ENCODE results near the gene ASCL2. TPM values are rescaled to one million over a fixed set of nuclear protein-coding genes. Genes with fewer than 3 reads are reported as not detected.

The ASCL2 gene, protein sequence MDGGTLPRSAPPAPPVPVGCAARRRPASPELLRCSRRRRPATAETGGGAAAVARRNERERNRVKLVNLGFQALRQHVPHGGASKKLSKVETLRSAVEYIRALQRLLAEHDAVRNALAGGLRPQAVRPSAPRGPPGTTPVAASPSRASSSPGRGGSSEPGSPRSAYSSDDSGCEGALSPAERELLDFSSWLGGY
- under 1 TPM; 0.20 to 0.39 TPM for total RNA-seq
- polyA plus RNA-seq (ENCODE audit: insufficient read length in 2 of 2) = under 1 TPM; 0.51 to 0.90 TPM
- long read RNA-seq, donor 1 = 0 reads
- long read RNA-seq, donor 2 = 0 reads
- long read RNA-seq, donor 3 = 0 reads
- long read RNA-seq, donor 4, transcript ASCL2-201 (2 exons, 1,852 nt) = major isoform, 8 of 14 reads
- long read RNA-seq, donor 4, partial matches to known transcripts = 6 of 14 reads
- long read RNA-seq, donor 4, other reads (novel, unspliced or antisense) = 0 of 14 reads

DNA sequence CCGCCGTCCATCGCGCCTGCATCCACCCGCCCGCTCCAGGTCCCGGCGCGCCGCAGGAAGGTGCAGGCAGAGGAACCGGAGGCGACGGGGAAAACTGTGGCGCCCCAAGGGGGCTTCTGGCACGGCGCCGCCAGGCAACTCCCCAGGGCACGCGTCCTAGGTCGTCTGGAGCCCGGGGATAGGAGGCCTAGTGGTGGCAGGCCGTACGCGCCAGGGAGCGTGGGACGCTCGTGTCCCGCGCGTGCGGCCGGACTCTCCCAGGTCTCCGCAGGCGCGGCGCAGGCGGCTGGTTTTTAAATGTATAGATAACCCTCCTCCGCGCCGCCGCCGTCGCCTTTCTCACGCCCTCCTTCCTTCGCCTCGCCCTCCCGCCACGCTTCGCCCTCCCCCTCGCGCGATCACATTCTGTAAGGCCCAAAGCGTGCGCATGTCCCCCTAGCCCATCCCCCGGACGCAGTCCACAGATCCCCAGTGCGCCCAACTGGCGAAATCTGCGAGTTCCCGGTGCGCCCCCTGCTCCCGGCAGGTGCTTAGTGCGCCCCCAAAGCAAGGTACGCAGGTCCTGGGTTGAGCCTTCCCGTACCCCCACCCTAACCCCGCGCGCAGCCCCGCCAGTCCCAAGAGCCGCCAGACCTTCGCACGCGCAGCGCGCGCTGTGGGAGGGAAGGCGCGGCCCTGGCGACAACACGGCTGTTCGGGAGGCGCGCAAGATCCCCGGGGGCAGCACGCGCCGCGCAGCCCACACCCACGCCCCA is at the start of gene ASCL2:
Gene ASCL2, minus strand, starts transcription at position 267 of the 755 bp plus-strand sequence. Its CDS starts 256 bp downstream, at position 11.
- H3K27ac ChIP-seq (ENCODE audit: low read depth, low read length) = no peak within 1 kb of the TSS
- under 1% methylated on average over 78 of the region's 89 CpGs for WGBS (ENCODE audit: insufficient coverage)
- no peaks in the 10 kb centered on the region for H3K36me3 ChIP-seq (ENCODE audit: control insufficient read depth, insufficient read depth, low read length)
- H3K27me3 ChIP-seq (ENCODE audit: control insufficient read depth, insufficient read depth, low read length) = peaks cover 47% of the 10 kb centered on the region
- peak in 3 of 6 donors; percentile 6 to 38 (median 18) for DNase-seq (ENCODE audit: low read depth in 4 of 6, low spot score in 6 of 6)
- peaks cover 20% of the 10 kb centered on the region for H3K4me1 ChIP-seq (ENCODE audit: control insufficient read depth, insufficient read depth, low read length)
- no peaks in the 10 kb centered on the region for H3K9me3 ChIP-seq (ENCODE audit: control insufficient read depth, insufficient read depth, low read length)
- H3K4me3 ChIP-seq (ENCODE audit: low read depth, low read length) = no peak within 1 kb of the TSS

DNA sequence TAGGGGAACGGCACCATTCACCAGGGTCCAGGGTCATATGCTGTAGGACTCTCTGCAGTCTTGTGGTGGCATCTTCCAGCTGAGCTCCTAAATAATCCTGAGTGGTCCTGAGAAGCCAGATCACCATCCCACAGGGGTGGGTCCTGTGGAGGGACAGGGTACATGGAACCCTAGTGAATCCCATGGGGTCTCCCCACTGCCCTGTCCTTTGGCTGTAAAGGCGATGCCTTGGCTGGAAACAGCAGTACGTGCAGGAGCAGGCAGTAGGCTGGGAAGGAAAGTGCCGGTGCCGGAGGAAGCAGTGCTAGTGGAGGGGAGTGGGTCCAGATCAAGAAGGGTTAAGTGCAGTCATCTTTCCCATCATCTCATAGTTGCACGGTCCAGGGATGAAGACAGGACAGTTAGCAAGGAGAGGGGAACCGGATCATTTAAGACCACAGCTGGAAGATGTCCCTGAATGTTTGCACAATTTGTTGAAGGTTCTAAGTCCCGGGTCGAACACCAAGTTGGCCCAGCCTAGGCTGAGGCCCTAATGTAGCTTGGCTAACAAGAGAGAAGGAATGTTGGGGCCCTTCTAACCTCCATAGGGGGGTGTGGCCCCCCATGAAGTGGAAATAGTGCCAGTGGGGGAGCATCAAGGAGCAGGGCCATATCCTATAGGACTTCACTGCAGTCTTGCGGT is 49.5 kb upstream of the ASCL2 start:
- Histone ChIP-seq H3K4me3 (ENCODE audit: low read depth, low read length) (no peak overlapping the region), H3K36me3 (ENCODE audit: control insufficient read depth, insufficient read depth, low read length) (peaks cover 16% of the 10 kb centered on the region), H3K27me3 (ENCODE audit: control insufficient read depth, insufficient read depth, low read length) (no peaks in the 10 kb centered on the region), H3K9me3 (ENCODE audit: control insufficient read depth, insufficient read depth, low read length) (peaks cover 4% of the 10 kb centered on the region), H3K27ac (ENCODE audit: low read depth, low read length) (no peak overlapping the region), H3K4me1 (ENCODE audit: control insufficient read depth, insufficient read depth, low read length) (peaks cover 12% of the 10 kb centered on the region)
- 91% methylated on average over 10 of the region's 10 CpGs for WGBS (ENCODE audit: insufficient coverage)
- DNase-seq (ENCODE audit: low read depth in 4 of 6, low spot score in 6 of 6) = no peak

- WGBS (ENCODE audit: insufficient coverage) = 95% methylated on average over 7 of the region's 7 CpGs
- Histone ChIP-seq H3K36me3 (ENCODE audit: control insufficient read depth, insufficient read depth, low read length) (peaks cover 16% of the 10 kb centered on the region), H3K27ac (ENCODE audit: low read depth, low read length) (no peak overlapping the region), H3K4me1 (ENCODE audit: control insufficient read depth, insufficient read depth, low read length) (peaks cover 24% of the 10 kb centered on the region), H3K27me3 (ENCODE audit: control insufficient read depth, insufficient read depth, low read length) (no peaks in the 10 kb centered on the region), H3K9me3 (ENCODE audit: control insufficient read depth, insufficient read depth, low read length) (peaks cover 4% of the 10 kb centered on the region), H3K4me3 (ENCODE audit: low read depth, low read length) (no peak overlapping the region)
- DNase-seq (ENCODE audit: low read depth in 4 of 6, low spot score in 6 of 6) = no peak
Measured at GRCh38 chr11:2318707-2319106, 48.3 kb upstream of the ASCL2 start.

GRCh38 chr11:2318123-2318522 is 47.7 kb upstream of the ASCL2 start:
- Histone ChIP-seq H3K36me3 (ENCODE audit: control insufficient read depth, insufficient read depth, low read length) (peaks cover 16% of the 10 kb centered on the region), H3K4me1 (ENCODE audit: control insufficient read depth, insufficient read depth, low read length) (peaks cover 30% of the 10 kb centered on the region), H3K27ac (ENCODE audit: low read depth, low read length) (no peak overlapping the region), H3K4me3 (ENCODE audit: low read depth, low read length) (no peak overlapping the region), H3K9me3 (ENCODE audit: control insufficient read depth, insufficient read depth, low read length) (peaks cover 4% of the 10 kb centered on the region), H3K27me3 (ENCODE audit: control insufficient read depth, insufficient read depth, low read length) (no peaks in the 10 kb centered on the region)
- DNase-seq (ENCODE audit: low read depth in 4 of 6, low spot score in 6 of 6) = no peak
- 94% methylated on average over 2 of the region's 4 CpGs for WGBS (ENCODE audit: insufficient coverage)

DNA sequence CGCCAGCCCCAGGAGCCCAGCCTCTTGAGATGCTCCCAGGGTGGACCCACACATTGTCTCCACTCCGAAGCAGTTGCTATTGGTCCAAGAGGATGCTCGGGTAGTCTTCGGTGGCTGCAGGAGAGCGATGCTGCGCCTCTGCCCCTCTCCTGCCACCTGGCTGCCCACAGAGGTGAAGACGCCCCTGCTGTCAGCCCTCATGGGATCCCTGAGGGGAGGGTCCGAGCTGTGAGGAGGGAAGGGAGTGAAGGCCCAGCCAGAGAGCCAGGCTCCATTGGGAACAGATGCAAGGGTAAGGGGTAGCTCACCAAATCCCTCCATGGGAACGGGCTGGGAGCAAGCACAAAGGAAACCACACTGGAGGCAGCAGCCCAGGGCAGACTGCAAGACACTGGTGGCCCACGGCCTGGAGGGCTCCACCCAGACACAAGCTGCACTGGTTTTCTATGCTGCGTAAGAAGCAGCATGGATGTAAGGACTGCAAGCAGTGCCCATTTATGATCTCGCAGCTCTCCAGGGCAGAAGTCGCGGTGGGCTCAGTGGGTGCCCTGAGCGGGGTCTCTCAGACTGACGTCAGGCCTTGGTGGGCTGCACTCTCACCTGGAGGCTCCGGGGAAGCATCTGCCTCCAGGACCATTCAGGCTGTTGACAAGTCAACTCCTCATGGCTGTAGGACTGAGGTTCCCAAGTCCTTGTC is 47.1 kb upstream of the ASCL2 start:
- no peak overlapping the region for H3K27ac ChIP-seq (ENCODE audit: low read depth, low read length)
- H3K36me3 ChIP-seq (ENCODE audit: control insufficient read depth, insufficient read depth, low read length) = peaks cover 17% of the 10 kb centered on the region
- WGBS (ENCODE audit: insufficient coverage) = 93% methylated on average over 15 of the region's 17 CpGs
- no peaks in the 10 kb centered on the region for H3K27me3 ChIP-seq (ENCODE audit: control insufficient read depth, insufficient read depth, low read length)
- H3K4me3 ChIP-seq (ENCODE audit: low read depth, low read length) = no peak overlapping the region
- DNase-seq (ENCODE audit: low read depth in 4 of 6, low spot score in 6 of 6) = no peak
- peaks cover 36% of the 10 kb centered on the region for H3K4me1 ChIP-seq (ENCODE audit: control insufficient read depth, insufficient read depth, low read length)
- peaks cover 4% of the 10 kb centered on the region for H3K9me3 ChIP-seq (ENCODE audit: control insufficient read depth, insufficient read depth, low read length)

GRCh38 chr11:2316963-2317244 is 46.5 kb upstream of the ASCL2 start:
- DNase-seq (ENCODE audit: low read depth in 4 of 6, low spot score in 6 of 6) = no peak
- Histone ChIP-seq H3K36me3 (ENCODE audit: control insufficient read depth, insufficient read depth, low read length) (peaks cover 20% of the 10 kb centered on the region), H3K27me3 (ENCODE audit: control insufficient read depth, insufficient read depth, low read length) (no peaks in the 10 kb centered on the region), H3K9me3 (ENCODE audit: control insufficient read depth, insufficient read depth, low read length) (peaks cover 4% of the 10 kb centered on the region), H3K27ac (ENCODE audit: low read depth, low read length) (no peak overlapping the region), H3K4me3 (ENCODE audit: low read depth, low read length) (no peak overlapping the region), H3K4me1 (ENCODE audit: control insufficient read depth, insufficient read depth, low read length) (peaks cover 42% of the 10 kb centered on the region)
- 85% methylated on average over 3 of the region's 3 CpGs for WGBS (ENCODE audit: insufficient coverage)

- Histone ChIP-seq H3K27me3 (ENCODE audit: control insufficient read depth, insufficient read depth, low read length) (no peaks in the 10 kb centered on the region), H3K4me3 (ENCODE audit: low read depth, low read length) (no peak overlapping the region), H3K36me3 (ENCODE audit: control insufficient read depth, insufficient read depth, low read length) (peaks cover 20% of the 10 kb centered on the region), H3K4me1 (ENCODE audit: control insufficient read depth, insufficient read depth, low read length) (peaks cover 48% of the 10 kb centered on the region), H3K27ac (ENCODE audit: low read depth, low read length) (no peak overlapping the region), H3K9me3 (ENCODE audit: control insufficient read depth, insufficient read depth, low read length) (peaks cover 4% of the 10 kb centered on the region)
- DNase-seq (ENCODE audit: low read depth in 4 of 6, low spot score in 6 of 6) = no peak
- 89% methylated on average over 17 of the region's 23 CpGs for WGBS (ENCODE audit: insufficient coverage)
Measured at GRCh38 chr11:2316169-2316962, 46.0 kb upstream of the ASCL2 start.

GRCh38 chr11:2315395-2316168 is 45.2 kb upstream of the ASCL2 start:
- H3K4me3 ChIP-seq (ENCODE audit: low read depth, low read length) = no peak overlapping the region
- WGBS (ENCODE audit: insufficient coverage) = 59% methylated on average over 25 of the region's 25 CpGs
- DNase-seq (ENCODE audit: low read depth in 4 of 6, low spot score in 6 of 6) = no peak
- no peaks in the 10 kb centered on the region for H3K27me3 ChIP-seq (ENCODE audit: control insufficient read depth, insufficient read depth, low read length)
- H3K9me3 ChIP-seq (ENCODE audit: control insufficient read depth, insufficient read depth, low read length) = peaks cover 4% of the 10 kb centered on the region
- peaks cover 54% of the 10 kb centered on the region for H3K4me1 ChIP-seq (ENCODE audit: control insufficient read depth, insufficient read depth, low read length)
- H3K36me3 ChIP-seq (ENCODE audit: control insufficient read depth, insufficient read depth, low read length) = peaks cover 19% of the 10 kb centered on the region
- H3K27ac ChIP-seq (ENCODE audit: low read depth, low read length) = peak overlapping the region; percentile 94

Data from spinal cord (tissue), 10 donors.